Activated naive CD8-positive, alpha-beta T cell (primary cell): ENCODE results near the gene KHDC4.

ENCODE experiments used
- H3K27ac Mint-ChIP-seq: one replicate; pipeline ENCODE4 v1.8.0; 2021; ENCODE audit warnings: mixed read lengths
- H3K27me3 Mint-ChIP-seq: one replicate; pipeline ENCODE4 v1.8.0; 2021; ENCODE audit warnings: mixed read lengths
- H3K36me3 Mint-ChIP-seq: one replicate; pipeline ENCODE4 v1.8.0; 2021; ENCODE audit warnings: mixed read lengths
- H3K4me1 Mint-ChIP-seq: one replicate; pipeline ENCODE4 v1.8.0; 2021; ENCODE audit warnings: low read depth, mixed read lengths
- H3K4me3 Mint-ChIP-seq: one replicate; pipeline ENCODE4 v1.8.0; 2021; ENCODE audit warnings: mild to moderate bottlenecking, mixed read lengths
- H3K9me3 Mint-ChIP-seq: one replicate; pipeline ENCODE4 v1.8.0; 2021; ENCODE audit warnings: low read depth, mixed read lengths

The KHDC4 gene

GRCh38 chr1:155960081-155960745, 26.0 kb upstream of the KHDC4 start:
- no peaks in the 10 kb centered on the region for H3K9me3 Mint-ChIP-seq
- no peaks in the 10 kb centered on the region for H3K27me3 Mint-ChIP-seq
- peaks cover 2% of the 10 kb centered on the region for H3K36me3 Mint-ChIP-seq
- peaks cover 7% of the 10 kb centered on the region for H3K4me1 Mint-ChIP-seq
- H3K4me3 Mint-ChIP-seq: no peak overlapping the region
- H3K27ac Mint-ChIP-seq: peak overlapping the region; percentile 87

GRCh38 chr1:155957411-155957915, 23.2 kb upstream of the KHDC4 start:
- H3K9me3 Mint-ChIP-seq: no peaks in the 10 kb centered on the region
- H3K4me3 Mint-ChIP-seq: no peak overlapping the region
- H3K27ac Mint-ChIP-seq: peak overlapping the region; percentile 16
- peaks cover 4% of the 10 kb centered on the region for H3K36me3 Mint-ChIP-seq
- peaks cover 4% of the 10 kb centered on the region for H3K4me1 Mint-ChIP-seq
- H3K27me3 Mint-ChIP-seq: no peaks in the 10 kb centered on the region

- H3K27me3 Mint-ChIP-seq: no peaks in the 10 kb centered on the region
- H3K9me3 Mint-ChIP-seq: no peaks in the 10 kb centered on the region
- H3K27ac Mint-ChIP-seq: peak overlapping the region; percentile 16
- H3K4me1 Mint-ChIP-seq: no peaks in the 10 kb centered on the region
- H3K4me3 Mint-ChIP-seq: no peak overlapping the region
- H3K36me3 Mint-ChIP-seq: peaks cover 4% of the 10 kb centered on the region
Measured at GRCh38 chr1:155954645-155955044, 20.4 kb upstream of the KHDC4 start.

GRCh38 chr1:155952505-155952890, 18.3 kb upstream of the KHDC4 start:
- no peak overlapping the region for H3K27ac Mint-ChIP-seq
- H3K27me3 Mint-ChIP-seq: no peaks in the 10 kb centered on the region
- H3K36me3 Mint-ChIP-seq: peaks cover 4% of the 10 kb centered on the region
- H3K9me3 Mint-ChIP-seq: no peaks in the 10 kb centered on the region
- peaks cover 6% of the 10 kb centered on the region for H3K4me1 Mint-ChIP-seq
- H3K4me3 Mint-ChIP-seq: no peak overlapping the region

GRCh38 chr1:155951753-155952504, 17.7 kb upstream of the KHDC4 start:
- H3K4me3 Mint-ChIP-seq: no peak overlapping the region
- H3K36me3 Mint-ChIP-seq: peaks cover 2% of the 10 kb centered on the region
- H3K9me3 Mint-ChIP-seq: no peaks in the 10 kb centered on the region
- peaks cover 10% of the 10 kb centered on the region for H3K4me1 Mint-ChIP-seq
- peak overlapping the region; percentile 41 for H3K27ac Mint-ChIP-seq
- H3K27me3 Mint-ChIP-seq: no peaks in the 10 kb centered on the region

GRCh38 chr1:155950829-155951228, 16.6 kb upstream of the KHDC4 start:
- Mint-ChIP-seq H3K27ac (no peak overlapping the region), H3K27me3 (no peaks in the 10 kb centered on the region), H3K36me3 (peaks cover 5% of the 10 kb centered on the region), H3K4me3 (no peak overlapping the region), H3K9me3 (no peaks in the 10 kb centered on the region), H3K4me1 (peaks cover 21% of the 10 kb centered on the region)

- peaks cover 3% of the 10 kb centered on the region for H3K36me3 Mint-ChIP-seq
- peaks cover 44% of the 10 kb centered on the region for H3K4me1 Mint-ChIP-seq
- no peak overlapping the region for H3K4me3 Mint-ChIP-seq
- no peaks in the 10 kb centered on the region for H3K27me3 Mint-ChIP-seq
- no peaks in the 10 kb centered on the region for H3K9me3 Mint-ChIP-seq
- peak overlapping the region; percentile 91 for H3K27ac Mint-ChIP-seq
Measured at GRCh38 chr1:155947741-155948140, 13.5 kb upstream of the KHDC4 start.

GRCh38 chr1:155947292-155947691, 13.1 kb upstream of the KHDC4 start:
- H3K27ac Mint-ChIP-seq: peak overlapping the region; percentile 91
- H3K4me1 Mint-ChIP-seq: peaks cover 45% of the 10 kb centered on the region
- no peaks in the 10 kb centered on the region for H3K27me3 Mint-ChIP-seq
- no peaks in the 10 kb centered on the region for H3K9me3 Mint-ChIP-seq
- H3K4me3 Mint-ChIP-seq: peak overlapping the region; percentile 72
- peaks cover 3% of the 10 kb centered on the region for H3K36me3 Mint-ChIP-seq

GRCh38 chr1:155946633-155947219, 12.5 kb upstream of the KHDC4 start:
- H3K4me3 Mint-ChIP-seq: peak overlapping the region; percentile 72
- no peaks in the 10 kb centered on the region for H3K27me3 Mint-ChIP-seq
- H3K27ac Mint-ChIP-seq: peak overlapping the region; percentile 91
- H3K36me3 Mint-ChIP-seq: peaks cover 3% of the 10 kb centered on the region
- peaks cover 48% of the 10 kb centered on the region for H3K4me1 Mint-ChIP-seq
- H3K9me3 Mint-ChIP-seq: no peaks in the 10 kb centered on the region

- Mint-ChIP-seq H3K27ac (peak overlapping the region; percentile 94), H3K9me3 (no peaks in the 10 kb centered on the region), H3K36me3 (peaks cover 3% of the 10 kb centered on the region), H3K4me1 (peaks cover 68% of the 10 kb centered on the region), H3K4me3 (peak overlapping the region; percentile 63), H3K27me3 (no peaks in the 10 kb centered on the region)
Measured at GRCh38 chr1:155944444-155944799, 10.2 kb upstream of the KHDC4 start.

GRCh38 chr1:155942578-155943141, 8.4 kb upstream of the KHDC4 start:
- Mint-ChIP-seq H3K27ac (peak overlapping the region; percentile 46), H3K4me3 (no peak overlapping the region), H3K4me1 (peaks cover 71% of the 10 kb centered on the region), H3K27me3 (no peaks in the 10 kb centered on the region), H3K36me3 (peaks cover 3% of the 10 kb centered on the region), H3K9me3 (no peaks in the 10 kb centered on the region)

- Mint-ChIP-seq H3K4me3 (no peak overlapping the region), H3K27ac (peak overlapping the region; percentile 50), H3K36me3 (peaks cover 3% of the 10 kb centered on the region), H3K9me3 (no peaks in the 10 kb centered on the region), H3K4me1 (peaks cover 65% of the 10 kb centered on the region), H3K27me3 (no peaks in the 10 kb centered on the region)
Measured at GRCh38 chr1:155941845-155942531, 7.8 kb upstream of the KHDC4 start.

- peaks cover 58% of the 10 kb centered on the region for H3K4me1 Mint-ChIP-seq
- H3K9me3 Mint-ChIP-seq: no peaks in the 10 kb centered on the region
Measured at GRCh38 chr1:155940993-155941844, 7.0 kb upstream of the KHDC4 start, which contains the start of gene RXFP4. Gene RXFP4, plus strand, starts transcription at chr1:155941638. Its CDS starts 72 bp downstream, at chr1:155941710.

More at GRCh38 chr1:155940993-155941844, 7.0 kb upstream of the KHDC4 start, which contains the start of gene RXFP4:
- Mint-ChIP-seq H3K27ac (peak within 1 kb of the TSS; percentile 83), H3K27me3 (no peaks in the 10 kb centered on the region), H3K4me3 (peak within 1 kb of the TSS; percentile 9), H3K36me3 (peaks cover 2% of the 10 kb centered on the region)
